HepG2 (cell line): ENCODE results near the gene ACAP2. TPM values are rescaled to one million over a fixed set of nuclear protein-coding genes. Genes with fewer than 3 reads are reported as not detected.

Experiments used
- ATF1 ChIP-seq: IDR thresholded peaks from 2 replicates; pipeline ENCODE4 v1.6.1; 2016; ENCODE audit warnings: mild to moderate bottlenecking, control low read depth
- BRD4 ChIP-seq: sonication (generic); formaldehyde crosslinking; IDR thresholded peaks from 2 replicates; pipeline ENCODE4 v1.4.0; 2020; ENCODE audit warnings: missing genetic modification reagents
- FOSL2 ChIP-seq: sonication (generic); formaldehyde crosslinking; IDR thresholded peaks from 2 replicates; pipeline ENCODE4 v1.4.0; 2020; ENCODE audit warnings: missing genetic modification reagents
- MBD4 ChIP-seq: IDR thresholded peaks from 2 replicates; pipeline ENCODE4 v1.6.1; 2012; ENCODE audit warnings: low read length, inconsistent platforms, borderline replicate concordance
- RBM39 ChIP-seq: fragments of 200-400 bp; formaldehyde crosslinking; IDR thresholded peaks from one replicate; pipeline ENCODE4 v1.6.1; 2018; ENCODE audit warnings: antibody characterized with exemption, mild to moderate bottlenecking, low read depth, low read length; ENCODE audit not compliant: poor library complexity, severe bottlenecking
- SAP130 ChIP-seq: IDR thresholded peaks from 2 replicates; pipeline ENCODE4 v1.6.1; 2016; ENCODE audit warnings: low read depth
- ZNF138 ChIP-seq: sonication (generic); formaldehyde crosslinking; IDR thresholded peaks from 2 replicates; pipeline ENCODE4 v1.5.0; 2020; ENCODE audit warnings: mild to moderate bottlenecking, low read depth, missing genetic modification reagents
- ZNF143 ChIP-seq: sonication (generic); formaldehyde crosslinking; IDR thresholded peaks from 2 replicates; pipeline ENCODE4 v1.4.0; 2020; ENCODE audit warnings: missing genetic modification reagents
- ZNF530 ChIP-seq: sonication (generic); formaldehyde crosslinking; IDR thresholded peaks from 2 replicates; pipeline ENCODE4 v1.5.0; 2020; ENCODE audit warnings: low read depth, mild to moderate bottlenecking, missing genetic modification reagents
- ZNF572 ChIP-seq: sonication (generic); formaldehyde crosslinking; IDR thresholded peaks from 2 replicates; pipeline ENCODE4 v1.5.1; 2020; ENCODE audit warnings: mild to moderate bottlenecking, missing genetic modification reagents
- ZNF607 ChIP-seq: sonication (generic); formaldehyde crosslinking; IDR thresholded peaks from 2 replicates; pipeline ENCODE4 v1.5.1; 2020; ENCODE audit warnings: missing genetic modification reagents, mild to moderate bottlenecking, borderline replicate concordance
- ZNF713 ChIP-seq: sonication (generic); formaldehyde crosslinking; IDR thresholded peaks from 2 replicates; pipeline ENCODE4 v1.4.0; 2020; ENCODE audit warnings: mild to moderate bottlenecking, missing genetic modification reagents
- polyA plus RNA-seq, 8 experiments: library from polyadenylated mRNA; depleted of rRNA in 3 of 8; stranded (reverse) in 7 of 8; unstranded in 1 of 8; fragments of >200 nt; fragmentation: Illumina TruSeq in 4 of 8; extraction: Trizol in 4 of 8; gene quantifications; 2 replicates each; pipeline versions ENCODE4 v1.2.1 to v1.2.3, GENCODE V29; 2011 to 2016; ENCODE audit warnings: low read depth in 4 of 8, missing spikeins in 1 of 8, mixed read lengths in 1 of 8; ENCODE audit not compliant: insufficient read depth in 1 of 8
- total RNA-seq, 5 experiments: library from RNA; depleted of rRNA; stranded (reverse); fragments of >200 nt; fragmentation: Illumina TruSeq; extraction: Trizol; gene quantifications; 2 replicates each; pipeline ENCODE4 v1.2.3, GENCODE V29; 2016; ENCODE audit warnings: low read depth in 1 of 5
- TF ChIP-seq, protein P1 (sequence below): IDR thresholded peaks from 2 replicates; pipeline ENCODE4 v1.6.1; 2016; ENCODE audit warnings: low read depth, missing genetic modification reagents, missing compliant biosample characterization
- TF ChIP-seq, protein P2 (sequence below): sonication (generic); formaldehyde crosslinking; IDR thresholded peaks from 2 replicates; pipeline ENCODE4 v1.8.0; 2022; ENCODE audit warnings: missing genetic modification reagents, low read depth, mild to moderate bottlenecking, borderline replicate concordance
- TF ChIP-seq, protein P3 (sequence below): sonication (generic); formaldehyde crosslinking; IDR thresholded peaks from 2 replicates; pipeline ENCODE4 v1.5.0; 2020; ENCODE audit warnings: mild to moderate bottlenecking, missing genetic modification reagents
- TF ChIP-seq, protein P4 (sequence below): sonication (generic); formaldehyde crosslinking; IDR thresholded peaks from 2 replicates; pipeline ENCODE4 v1.4.0; 2020; ENCODE audit warnings: missing genetic modification reagents
- TF ChIP-seq, protein P5 (sequence below): sonication (generic); formaldehyde crosslinking; IDR thresholded peaks from 2 replicates; pipeline ENCODE4 v1.8.0; 2022; ENCODE audit warnings: missing genetic modification reagents, mild to moderate bottlenecking, moderate library complexity, borderline replicate concordance

Gene ACAP2
- total and polyA plus RNA-seq, 2 of the 13 experiments (the other 11 are each of a cell fraction or from before 2014, with no cell fraction given), result 7.3 to 23.9 TPM

DNA sequence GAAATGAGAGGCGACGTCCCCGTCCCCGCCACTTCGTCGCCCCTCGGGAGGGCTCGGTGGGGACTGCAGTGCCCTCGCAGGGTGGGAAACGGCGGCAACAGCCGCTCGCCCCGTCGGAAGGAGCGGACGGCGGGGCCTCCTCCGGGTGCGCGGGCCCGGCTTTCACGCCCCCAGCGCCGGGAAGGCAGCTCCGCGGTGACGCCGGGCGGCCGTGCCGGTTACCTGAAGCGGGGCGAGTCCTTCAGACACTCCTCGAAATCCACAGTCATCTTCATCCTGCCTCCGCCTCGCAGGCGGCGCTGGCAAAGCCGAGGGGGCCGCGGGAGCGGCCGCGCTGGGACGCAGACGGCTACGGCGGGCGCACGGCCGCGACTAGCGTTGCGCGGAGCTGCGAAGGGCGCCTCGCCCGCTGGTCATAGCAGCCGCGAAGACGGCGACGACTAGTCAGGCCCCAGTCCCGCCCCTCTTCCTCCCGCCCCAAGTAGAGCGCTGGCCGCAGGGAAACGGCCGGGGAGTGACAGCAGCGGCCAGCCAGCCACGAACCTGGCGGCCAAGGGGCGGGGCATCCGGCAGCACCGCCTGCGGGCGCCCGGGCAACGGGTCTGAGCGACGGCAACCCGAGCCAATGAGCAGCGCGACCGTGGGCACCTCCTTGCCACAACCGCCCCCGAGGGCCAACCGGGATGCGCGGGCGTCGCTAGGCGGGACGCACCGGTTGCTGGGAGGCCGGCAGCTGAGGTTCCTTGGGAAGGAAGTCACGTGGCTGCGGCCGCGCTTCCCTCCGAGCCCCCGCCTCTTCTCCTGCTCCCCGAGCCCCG is at the start of gene ACAP2 (continued):
- TF ChIP-seq, protein P1, sequence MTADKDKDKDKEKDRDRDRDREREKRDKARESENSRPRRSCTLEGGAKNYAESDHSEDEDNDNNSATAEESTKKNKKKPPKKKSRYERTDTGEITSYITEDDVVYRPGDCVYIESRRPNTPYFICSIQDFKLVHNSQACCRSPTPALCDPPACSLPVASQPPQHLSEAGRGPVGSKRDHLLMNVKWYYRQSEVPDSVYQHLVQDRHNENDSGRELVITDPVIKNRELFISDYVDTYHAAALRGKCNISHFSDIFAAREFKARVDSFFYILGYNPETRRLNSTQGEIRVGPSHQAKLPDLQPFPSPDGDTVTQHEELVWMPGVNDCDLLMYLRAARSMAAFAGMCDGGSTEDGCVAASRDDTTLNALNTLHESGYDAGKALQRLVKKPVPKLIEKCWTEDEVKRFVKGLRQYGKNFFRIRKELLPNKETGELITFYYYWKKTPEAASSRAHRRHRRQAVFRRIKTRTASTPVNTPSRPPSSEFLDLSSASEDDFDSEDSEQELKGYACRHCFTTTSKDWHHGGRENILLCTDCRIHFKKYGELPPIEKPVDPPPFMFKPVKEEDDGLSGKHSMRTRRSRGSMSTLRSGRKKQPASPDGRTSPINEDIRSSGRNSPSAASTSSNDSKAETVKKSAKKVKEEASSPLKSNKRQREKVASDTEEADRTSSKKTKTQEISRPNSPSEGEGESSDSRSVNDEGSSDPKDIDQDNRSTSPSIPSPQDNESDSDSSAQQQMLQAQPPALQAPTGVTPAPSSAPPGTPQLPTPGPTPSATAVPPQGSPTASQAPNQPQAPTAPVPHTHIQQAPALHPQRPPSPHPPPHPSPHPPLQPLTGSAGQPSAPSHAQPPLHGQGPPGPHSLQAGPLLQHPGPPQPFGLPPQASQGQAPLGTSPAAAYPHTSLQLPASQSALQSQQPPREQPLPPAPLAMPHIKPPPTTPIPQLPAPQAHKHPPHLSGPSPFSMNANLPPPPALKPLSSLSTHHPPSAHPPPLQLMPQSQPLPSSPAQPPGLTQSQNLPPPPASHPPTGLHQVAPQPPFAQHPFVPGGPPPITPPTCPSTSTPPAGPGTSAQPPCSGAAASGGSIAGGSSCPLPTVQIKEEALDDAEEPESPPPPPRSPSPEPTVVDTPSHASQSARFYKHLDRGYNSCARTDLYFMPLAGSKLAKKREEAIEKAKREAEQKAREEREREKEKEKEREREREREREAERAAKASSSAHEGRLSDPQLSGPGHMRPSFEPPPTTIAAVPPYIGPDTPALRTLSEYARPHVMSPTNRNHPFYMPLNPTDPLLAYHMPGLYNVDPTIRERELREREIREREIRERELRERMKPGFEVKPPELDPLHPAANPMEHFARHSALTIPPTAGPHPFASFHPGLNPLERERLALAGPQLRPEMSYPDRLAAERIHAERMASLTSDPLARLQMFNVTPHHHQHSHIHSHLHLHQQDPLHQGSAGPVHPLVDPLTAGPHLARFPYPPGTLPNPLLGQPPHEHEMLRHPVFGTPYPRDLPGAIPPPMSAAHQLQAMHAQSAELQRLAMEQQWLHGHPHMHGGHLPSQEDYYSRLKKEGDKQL (CRISPR knock-in tag), result no peak
- TF ChIP-seq SAP130 (CRISPR knock-in tag) (peak; percentile 82), RBM39 (no peak), FOSL2 (CRISPR knock-in tag) (no peak), ZNF572 (CRISPR knock-in tag) (no peak), ZNF138 (CRISPR knock-in tag) (no peak), MBD4 (no peak), ATF1 (CRISPR knock-in tag) (no peak), ZNF607 (peak; percentile 79; the same call in 1 of the 2 replicates), ZNF713 (CRISPR knock-in tag) (0 out of 2 replicates have a peak, but pooled peaks have one; percentile 73), BRD4 (CRISPR knock-in tag) (no peak), ZNF143 (no peak), ZNF530 (no peak)
- TF ChIP-seq, protein P2, sequence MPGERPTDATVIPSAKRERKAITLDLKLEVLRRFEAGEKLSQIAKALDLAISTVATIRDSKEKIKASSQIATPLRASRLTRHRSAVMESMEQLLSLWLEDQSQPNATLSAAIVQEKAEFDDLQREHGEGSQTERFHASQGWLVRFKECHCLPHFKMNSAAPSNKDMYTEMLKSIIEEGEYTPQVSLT, result no peak
- TF ChIP-seq, protein P3, sequence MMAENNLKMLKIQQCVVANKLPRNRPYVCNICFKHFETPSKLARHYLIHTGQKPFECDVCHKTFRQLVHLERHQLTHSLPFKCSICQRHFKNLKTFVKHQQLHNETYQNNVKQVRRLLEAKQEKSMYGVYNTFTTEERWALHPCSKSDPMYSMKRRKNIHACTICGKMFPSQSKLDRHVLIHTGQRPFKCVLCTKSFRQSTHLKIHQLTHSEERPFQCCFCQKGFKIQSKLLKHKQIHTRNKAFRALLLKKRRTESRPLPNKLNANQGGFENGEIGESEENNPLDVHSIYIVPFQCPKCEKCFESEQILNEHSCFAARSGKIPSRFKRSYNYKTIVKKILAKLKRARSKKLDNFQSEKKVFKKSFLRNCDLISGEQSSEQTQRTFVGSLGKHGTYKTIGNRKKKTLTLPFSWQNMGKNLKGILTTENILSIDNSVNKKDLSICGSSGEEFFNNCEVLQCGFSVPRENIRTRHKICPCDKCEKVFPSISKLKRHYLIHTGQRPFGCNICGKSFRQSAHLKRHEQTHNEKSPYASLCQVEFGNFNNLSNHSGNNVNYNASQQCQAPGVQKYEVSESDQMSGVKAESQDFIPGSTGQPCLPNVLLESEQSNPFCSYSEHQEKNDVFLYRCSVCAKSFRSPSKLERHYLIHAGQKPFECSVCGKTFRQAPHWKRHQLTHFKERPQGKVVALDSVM (CRISPR knock-in tag), result no peak
- TF ChIP-seq, protein P4, sequence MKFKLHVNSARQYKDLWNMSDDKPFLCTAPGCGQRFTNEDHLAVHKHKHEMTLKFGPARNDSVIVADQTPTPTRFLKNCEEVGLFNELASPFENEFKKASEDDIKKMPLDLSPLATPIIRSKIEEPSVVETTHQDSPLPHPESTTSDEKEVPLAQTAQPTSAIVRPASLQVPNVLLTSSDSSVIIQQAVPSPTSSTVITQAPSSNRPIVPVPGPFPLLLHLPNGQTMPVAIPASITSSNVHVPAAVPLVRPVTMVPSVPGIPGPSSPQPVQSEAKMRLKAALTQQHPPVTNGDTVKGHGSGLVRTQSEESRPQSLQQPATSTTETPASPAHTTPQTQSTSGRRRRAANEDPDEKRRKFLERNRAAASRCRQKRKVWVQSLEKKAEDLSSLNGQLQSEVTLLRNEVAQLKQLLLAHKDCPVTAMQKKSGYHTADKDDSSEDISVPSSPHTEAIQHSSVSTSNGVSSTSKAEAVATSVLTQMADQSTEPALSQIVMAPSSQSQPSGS (CRISPR knock-in tag), result no peak
- TF ChIP-seq, protein P5, sequence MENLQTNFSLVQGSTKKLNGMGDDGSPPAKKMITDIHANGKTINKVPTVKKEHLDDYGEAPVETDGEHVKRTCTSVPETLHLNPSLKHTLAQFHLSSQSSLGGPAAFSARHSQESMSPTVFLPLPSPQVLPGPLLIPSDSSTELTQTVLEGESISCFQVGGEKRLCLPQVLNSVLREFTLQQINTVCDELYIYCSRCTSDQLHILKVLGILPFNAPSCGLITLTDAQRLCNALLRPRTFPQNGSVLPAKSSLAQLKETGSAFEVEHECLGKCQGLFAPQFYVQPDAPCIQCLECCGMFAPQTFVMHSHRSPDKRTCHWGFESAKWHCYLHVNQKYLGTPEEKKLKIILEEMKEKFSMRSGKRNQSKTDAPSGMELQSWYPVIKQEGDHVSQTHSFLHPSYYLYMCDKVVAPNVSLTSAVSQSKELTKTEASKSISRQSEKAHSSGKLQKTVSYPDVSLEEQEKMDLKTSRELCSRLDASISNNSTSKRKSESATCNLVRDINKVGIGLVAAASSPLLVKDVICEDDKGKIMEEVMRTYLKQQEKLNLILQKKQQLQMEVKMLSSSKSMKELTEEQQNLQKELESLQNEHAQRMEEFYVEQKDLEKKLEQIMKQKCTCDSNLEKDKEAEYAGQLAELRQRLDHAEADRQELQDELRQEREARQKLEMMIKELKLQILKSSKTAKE (CRISPR knock-in tag), result no peak
